Esophagus squamous epithelium (tissue), 5 donors: ENCODE measurements around the gene ZC2HC1B. TPM values are rescaled to one million over a fixed set of nuclear protein-coding genes. Genes with fewer than 3 reads are reported as not detected.
"Not testable (repeated sequence)": the region's sequence is repeated elsewhere in the genome, so short reads cannot be mapped to it uniquely, and the experiment has no call there.

Source experiments
- DNase-seq: peaks from one replicate; lab custom pipeline; 2025; lab: John Stamatoyannopoulos, UW
- H3K27ac ChIP-seq, 4 donors: fragments of 200-600 bp; sonication (generic); one replicate each; pipeline ENCODE4 v1.5.1; 2016 to 2019; ENCODE audit warnings: mild to moderate bottlenecking in 1 of 4
- H3K27me3 ChIP-seq, 4 donors: fragments of 200-600 bp; sonication (generic); 1 replicate in 3 of 4; 2 replicates in 1 of 4; pipeline versions ENCODE4 v1.5.1 to v1.6.0; 2017 to 2021; ENCODE audit warnings: antibody characterized with exemption in 1 of 4
- H3K36me3 ChIP-seq, 3 donors: fragments of 200-600 bp; sonication (generic); one replicate each; pipeline ENCODE4 v1.5.1; 2016 to 2019
- H3K4me1 ChIP-seq, 3 donors: fragments of 200-600 bp; sonication (generic); one replicate each; pipeline ENCODE4 v1.5.1; 2017 to 2019
- H3K4me3 ChIP-seq, 4 donors: fragments of 200-600 bp; sonication (generic); 1 replicate in 3 of 4; 2 replicates in 1 of 4; pipeline ENCODE4 v1.5.1; 2016 to 2019; ENCODE audit warnings: mild to moderate bottlenecking in 2 of 4, moderate library complexity in 1 of 4
- H3K9me3 ChIP-seq, 3 donors: fragments of 200-600 bp; sonication (generic); one replicate each; pipeline ENCODE4 v1.5.1; 2016 to 2019
- CTCF ChIP-seq, 6 experiments: fragments of 450-650 bp in 4 of 6; fragments of 200-600 bp in 2 of 6; sonication (generic) in 2 of 6; IDR thresholded peaks; one replicate each; pipeline ENCODE4 v1.5.1; 2016 to 2019; ENCODE audit warnings: antibody characterized with exemption in 6 of 6, mild to moderate bottlenecking in 4 of 6, moderate library complexity in 4 of 6
- POLR2A ChIP-seq, 4 donors: fragments of 450-650 bp; IDR thresholded peaks; one replicate each; pipeline ENCODE4 v1.6.1; 2017; ENCODE audit warnings: antibody characterized with exemption in 4 of 4, mild to moderate bottlenecking in 4 of 4, moderate library complexity in 3 of 4
- WGBS, 2 donors: methylation state at CpG; one replicate each; pipeline ENCODE4 v1.1.5; 2018; 5-methylcytosine and 5-hydroxymethylcytosine counted together
- intact Hi-C: fragments of 100-400 bp; cut with DNase I; formaldehyde crosslinking; loops from one replicate; pipeline ENCODE4 v1.15.0; 2022
- total RNA-seq, 4 donors: library from RNA; depleted of rRNA; stranded (reverse); fragments of >200 nt; gene quantifications; one replicate each; pipeline ENCODE4 v1.1.0, GENCODE V29; 2016
- donor health status: DM: yes; HTN: yes; CAD: no.

ZC2HC1B gene
- total RNA-seq, 4 donors from 2014 or later = not detected

- TF ChIP-seq POLR2A (IDR thresholded peaks at IDR 0.05) (no peak), CTCF (IDR thresholded peaks at IDR 0.05) (no peak)
- Histone ChIP-seq H3K36me3 (no peaks in the 10 kb centered on the region), H3K27me3 (no peaks in the 10 kb centered on the region), H3K4me3 (no peak overlapping the region), H3K27ac (no peak overlapping the region), H3K9me3 (no peaks in the 10 kb centered on the region), H3K4me1 (no peaks in the 10 kb centered on the region)
- intact Hi-C loops = no loop called here
- WGBS, 2 donors = 85 to 86% methylated on average over 2 of the region's 2 CpGs
- no peak for DNase-seq
Observed at GRCh38 chr6:143872201-143872600, 7.9 kb downstream of the ZC2HC1B start.

- H3K27ac ChIP-seq, H3K36me3 ChIP-seq, H3K4me1 ChIP-seq, intact Hi-C loops, H3K9me3 ChIP-seq, H3K4me3 ChIP-seq, DNase-seq, H3K27me3 ChIP-seq: not testable (repeated sequence)
- 88 to 93% methylated on average over 3 to 4 of the region's 4 CpGs for WGBS, 2 donors
Observed at GRCh38 chr6:143873600-143873999, 9.3 kb downstream of the ZC2HC1B start.

- H3K36me3 ChIP-seq, H3K27me3 ChIP-seq, H3K9me3 ChIP-seq, H3K27ac ChIP-seq, H3K4me1 ChIP-seq, DNase-seq, H3K4me3 ChIP-seq, intact Hi-C loops: not testable (repeated sequence)
Observed at GRCh38 chr6:143874503-143874902, 10.2 kb downstream of the ZC2HC1B start.

GRCh38 chr6:143877584-143878271 is 13.5 kb downstream of the ZC2HC1B start:
- Histone ChIP-seq H3K27ac (no peak overlapping the region), H3K4me1 (no peaks in the 10 kb centered on the region), H3K4me3 (no peak overlapping the region), H3K9me3 (no peaks in the 10 kb centered on the region), H3K36me3 (no peaks in the 10 kb centered on the region), H3K27me3 (no peaks in the 10 kb centered on the region)
- TF ChIP-seq POLR2A (IDR thresholded peaks at IDR 0.05) (no peak), CTCF (IDR thresholded peaks at IDR 0.05) (no peak)
- no peak for DNase-seq
- intact Hi-C loops = no loop called here
- 59 to 60% methylated on average over 1 of the region's 1 CpG for WGBS, 2 donors

- no peaks in the 10 kb centered on the region for H3K9me3 ChIP-seq
- WGBS, 2 donors = 93% methylated on average over 3 of the region's 3 CpGs; no CpG with 5 or more reads in 1 of the 2 donors
- no peak overlapping the region for H3K27ac ChIP-seq
- no peaks in the 10 kb centered on the region for H3K36me3 ChIP-seq
- H3K27me3 ChIP-seq = no peaks in the 10 kb centered on the region
- H3K4me3 ChIP-seq = no peak overlapping the region
- H3K4me1 ChIP-seq = no peaks in the 10 kb centered on the region
- intact Hi-C loops = no loop called here
- no peak for DNase-seq
- no peak for TF ChIP-seq POLR2A (IDR thresholded peaks at IDR 0.05)
- TF ChIP-seq CTCF (IDR thresholded peaks at IDR 0.05) = no peak
Observed at GRCh38 chr6:143878272-143878760, 14.0 kb downstream of the ZC2HC1B start.

GRCh38 chr6:143880412-143880811 is 16.1 kb downstream of the ZC2HC1B start:
- Histone ChIP-seq H3K36me3 (no peaks in the 10 kb centered on the region), H3K9me3 (no peaks in the 10 kb centered on the region), H3K27ac (no peak overlapping the region), H3K4me3 (no peak overlapping the region), H3K27me3 (no peaks in the 10 kb centered on the region), H3K4me1 (no peaks in the 10 kb centered on the region)
- DNase-seq = no peak
- intact Hi-C loops = no loop called here
- 73 to 87% methylated on average over 2 of the region's 2 CpGs for WGBS, 2 donors
- TF ChIP-seq POLR2A (IDR thresholded peaks at IDR 0.05) (no peak), CTCF (IDR thresholded peaks at IDR 0.05) (no peak)
